AG10803 (cell line): ENCODE data around the gene ZNF48.

Source experiments
- DNase-seq: peaks from one replicate; pipeline ENCODE4 v3.0.0; 2010; ENCODE audit warnings: low read depth
- H3K4me3 ChIP-seq: 2 replicates; pipeline ENCODE4 v1.5.1; 2011; ENCODE audit warnings: mild to moderate bottlenecking, low read length, control low read depth
- TF ChIP-seq, protein P1 (sequence below): conservative IDR thresholded peaks from 2 replicates; pipeline ENCODE4 v1.5.1; 2011; ENCODE audit warnings: mild to moderate bottlenecking, low read length, control low read depth, inconsistent platforms

ZNF48 gene

GRCh38 chr16:30395155-30395991 is at the start of gene ZNF48:
ZNF48 (plus strand) TSS chr16:30395420; CDS start chr16:30395795, 375 bp downstream.
- DNase-seq, result peak; percentile 93
- H3K4me3 ChIP-seq, result peak within 1 kb of the TSS; percentile 82
- TF ChIP-seq, protein P1, sequence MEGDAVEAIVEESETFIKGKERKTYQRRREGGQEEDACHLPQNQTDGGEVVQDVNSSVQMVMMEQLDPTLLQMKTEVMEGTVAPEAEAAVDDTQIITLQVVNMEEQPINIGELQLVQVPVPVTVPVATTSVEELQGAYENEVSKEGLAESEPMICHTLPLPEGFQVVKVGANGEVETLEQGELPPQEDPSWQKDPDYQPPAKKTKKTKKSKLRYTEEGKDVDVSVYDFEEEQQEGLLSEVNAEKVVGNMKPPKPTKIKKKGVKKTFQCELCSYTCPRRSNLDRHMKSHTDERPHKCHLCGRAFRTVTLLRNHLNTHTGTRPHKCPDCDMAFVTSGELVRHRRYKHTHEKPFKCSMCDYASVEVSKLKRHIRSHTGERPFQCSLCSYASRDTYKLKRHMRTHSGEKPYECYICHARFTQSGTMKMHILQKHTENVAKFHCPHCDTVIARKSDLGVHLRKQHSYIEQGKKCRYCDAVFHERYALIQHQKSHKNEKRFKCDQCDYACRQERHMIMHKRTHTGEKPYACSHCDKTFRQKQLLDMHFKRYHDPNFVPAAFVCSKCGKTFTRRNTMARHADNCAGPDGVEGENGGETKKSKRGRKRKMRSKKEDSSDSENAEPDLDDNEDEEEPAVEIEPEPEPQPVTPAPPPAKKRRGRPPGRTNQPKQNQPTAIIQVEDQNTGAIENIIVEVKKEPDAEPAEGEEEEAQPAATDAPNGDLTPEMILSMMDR, result peak; percentile 8; the same call in 1 of the 2 replicates

- H3K4me3 ChIP-seq, result no peak overlapping the region
- no peak for DNase-seq
- TF ChIP-seq, protein P1, result no peak
Measured at GRCh38 chr16:30346286-30346685, 48.9 kb upstream of the ZNF48 start.

DNA sequence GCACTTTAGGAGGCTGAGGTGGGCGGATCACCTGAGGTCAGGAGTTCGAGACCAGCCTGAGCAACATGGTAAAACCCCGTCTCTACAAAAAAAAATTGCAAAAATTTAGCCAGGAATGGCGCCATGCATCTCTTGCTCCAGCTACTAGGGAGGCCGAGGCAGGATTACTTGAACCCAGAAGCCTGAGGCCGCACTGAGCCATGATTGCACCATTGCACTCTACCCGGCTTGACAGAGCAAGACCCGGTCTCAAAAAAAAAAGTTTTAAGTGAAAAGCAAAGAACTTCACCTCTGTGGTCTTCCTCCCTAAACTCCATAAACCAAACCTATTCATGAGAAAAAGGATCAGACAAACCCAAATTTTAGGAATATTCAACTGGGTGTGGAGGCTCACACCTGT is 47.1 kb upstream of the ZNF48 start:
- TF ChIP-seq, protein P1, result no peak
- DNase-seq, result no peak
- no peak overlapping the region for H3K4me3 ChIP-seq

DNA sequence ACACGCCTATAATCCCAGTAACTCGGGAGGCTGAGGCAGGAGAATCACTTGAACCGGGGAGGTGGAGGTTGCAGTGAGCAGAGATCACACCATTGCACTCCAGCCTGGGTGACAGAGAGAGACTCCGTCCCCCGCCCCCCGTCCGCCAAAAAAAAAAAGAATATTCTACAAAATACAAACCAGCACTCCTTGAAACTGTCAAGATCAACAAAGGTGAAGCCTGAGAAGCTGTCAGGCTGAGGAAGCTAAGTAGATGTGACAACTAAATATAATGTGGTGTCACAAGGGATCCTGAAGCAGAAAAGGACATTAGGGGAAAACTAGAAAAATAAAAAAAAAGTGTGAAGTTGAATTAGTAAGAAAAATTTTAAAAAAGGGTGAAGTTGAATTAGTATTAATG is 46.3 kb upstream of the ZNF48 start:
- DNase-seq, result no peak
- TF ChIP-seq, protein P1, result no peak
- no peak overlapping the region for H3K4me3 ChIP-seq

GRCh38 chr16:30349675-30350074 is 45.5 kb upstream of the ZNF48 start:
- no peak overlapping the region for H3K4me3 ChIP-seq
- no peak for DNase-seq
- TF ChIP-seq, protein P1, result no peak

DNA sequence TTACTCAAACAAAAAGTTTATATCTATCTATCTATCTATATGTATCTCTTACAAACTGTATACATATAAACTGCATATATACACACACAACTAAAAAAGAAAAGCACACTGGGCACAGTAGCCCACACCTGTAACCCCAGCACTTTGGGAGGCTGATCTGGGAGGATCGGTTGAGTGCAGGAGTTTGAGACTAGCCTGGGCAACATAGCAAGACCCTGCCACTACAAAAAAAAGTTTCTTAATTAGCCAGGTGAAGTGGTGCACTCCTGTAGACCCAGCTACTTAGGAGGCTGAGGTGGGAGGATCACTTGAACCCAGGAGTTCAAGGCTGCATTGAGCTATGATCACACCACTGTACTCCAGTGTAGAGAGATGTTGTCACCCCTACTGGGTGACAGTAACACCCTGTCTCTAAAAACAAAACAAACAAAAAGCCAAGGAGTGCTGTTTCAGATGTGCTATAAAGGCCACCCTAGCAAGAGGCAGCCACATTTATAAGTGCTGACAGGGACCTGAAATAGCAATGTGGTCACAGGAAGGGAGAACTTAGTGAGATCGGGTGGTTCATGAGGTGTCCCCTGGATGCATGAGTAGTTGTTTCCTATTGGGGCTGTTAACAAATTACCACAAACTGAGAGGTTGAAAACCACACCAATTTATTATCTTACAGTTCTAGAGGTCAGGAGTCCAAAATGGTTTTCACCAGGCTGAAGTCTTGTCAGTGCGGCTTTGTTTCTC is 44.9 kb upstream of the ZNF48 start:
- DNase-seq, result no peak
- no peak overlapping the region for H3K4me3 ChIP-seq
- TF ChIP-seq, protein P1, result no peak
